Measurements from ENCODE around the gene TPST2.
A peak's percentile ranks its signal among the peaks of the same experiment; 100 is the strongest.
"Not testable (repeated sequence)": the region's sequence is repeated elsewhere in the genome, so short reads cannot be mapped to it uniquely, and the experiment has no call there.

Gene TPST2

GRCh38 chr22:26589845-26590736 is at the start of gene TPST2:
Gene TPST2, minus strand, starts transcription at chr22:26590132. Its CDS starts 48,502 bp downstream, at chr22:26541630.
- DNase-seq, result peak; percentile 71

- DNase-seq, result no peak
Measured at GRCh38 chr22:26636296-26636695, 46.4 kb upstream of the TPST2 start.

GRCh38 chr22:26635117-26635516 is 45.2 kb upstream of the TPST2 start:
- DNase-seq, result no peak

GRCh38 chr22:26634189-26634588 is 44.3 kb upstream of the TPST2 start:
- DNase-seq, result no peak

GRCh38 chr22:26632422-26633155 is 42.7 kb upstream of the TPST2 start:
- no peak for DNase-seq

GRCh38 chr22:26631282-26631681 is 41.4 kb upstream of the TPST2 start:
- DNase-seq, result no peak

GRCh38 chr22:26629988-26630761 is 40.2 kb upstream of the TPST2 start:
- no peak for DNase-seq

GRCh38 chr22:26624803-26625202 is 34.9 kb upstream of the TPST2 start:
- DNase-seq, result no peak

GRCh38 chr22:26623984-26624383 is 34.1 kb upstream of the TPST2 start:
- no peak for DNase-seq

GRCh38 chr22:26621663-26622062 is 31.7 kb upstream of the TPST2 start, which contains the start of gene CRYBA4:
Gene CRYBA4, plus strand, starts transcription at chr22:26621963. Its CDS starts 634 bp downstream, at chr22:26622597.
- DNase-seq, result no peak

- no peak for DNase-seq
Measured at GRCh38 chr22:26620197-26620596, 30.3 kb upstream of the TPST2 start.

GRCh38 chr22:26619510-26619909 is 29.6 kb upstream of the TPST2 start:
- DNase-seq, result no peak

- DNase-seq, result no peak
Measured at GRCh38 chr22:26618455-26618854, 28.5 kb upstream of the TPST2 start.

- no peak for DNase-seq
Measured at GRCh38 chr22:26617271-26618199, 27.6 kb upstream of the TPST2 start, which contains the start of gene CRYBB1. Gene CRYBB1, minus strand, starts transcription at chr22:26618027. Its CDS starts 1,708 bp downstream, at chr22:26616319.

- no peak for DNase-seq
Measured at GRCh38 chr22:26616650-26617049, 26.7 kb upstream of the TPST2 start.

- DNase-seq, result no peak
Measured at GRCh38 chr22:26615830-26616435, 26.0 kb upstream of the TPST2 start.

GRCh38 chr22:26615149-26615548 is 25.2 kb upstream of the TPST2 start:
- DNase-seq, result no peak

- DNase-seq, result no peak
Measured at GRCh38 chr22:26614322-26614721, 24.4 kb upstream of the TPST2 start.

GRCh38 chr22:26613753-26614152 is 23.8 kb upstream of the TPST2 start:
- DNase-seq, result not testable (repeated sequence)

- DNase-seq, result no peak
Measured at GRCh38 chr22:26612652-26613051, 22.7 kb upstream of the TPST2 start.

GRCh38 chr22:26610996-26611395 is 21.1 kb upstream of the TPST2 start:
- no peak for DNase-seq
